Hematopoietic multipotent progenitor cell treated with erythropoietin and hydrocortisone succinate and interleukin-3 and kit ligand, for 4 days (in vitro differentiated cells): Measurements from ENCODE around the gene KRTAP3-2.
A peak's percentile ranks its signal among the peaks of the same experiment; 100 is the strongest.
"Not testable (repeated sequence)": the region's sequence is repeated elsewhere in the genome, so short reads cannot be mapped to it uniquely, and the experiment has no call there.

Experiments used
- DNase-seq: peaks from one replicate; pipeline ENCODE4 v3.0.0-alpha.2; 2015

The KRTAP3-2 gene

GRCh38 chr17:40999563-40999962, at the start of gene KRTAP3-2:
TSS of gene KRTAP3-2 (minus strand) at chr17:40999906. CDS start at chr17:40999853, 53 bp downstream.
- DNase-seq = not testable (repeated sequence)

DNA sequence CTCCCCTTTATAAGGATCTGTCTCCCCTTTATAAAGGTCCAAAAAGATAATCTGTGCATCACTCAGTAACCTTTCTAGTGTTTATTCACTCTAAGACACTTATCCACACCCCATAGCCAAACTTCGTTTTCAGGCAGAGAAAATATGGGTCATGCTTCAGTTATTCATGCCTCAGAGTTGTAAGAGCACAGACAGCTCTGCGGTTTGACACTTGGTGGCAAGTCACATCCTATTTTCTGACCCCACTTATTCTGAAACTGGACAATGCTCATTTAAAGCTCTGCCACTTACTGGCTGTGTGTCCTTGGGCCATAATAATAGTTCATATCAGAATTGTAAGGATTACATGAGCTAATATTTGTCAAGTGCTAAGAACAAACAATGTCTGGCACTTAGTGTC, 49.4 kb upstream of the KRTAP3-2 start:
- no peak for DNase-seq

DNA sequence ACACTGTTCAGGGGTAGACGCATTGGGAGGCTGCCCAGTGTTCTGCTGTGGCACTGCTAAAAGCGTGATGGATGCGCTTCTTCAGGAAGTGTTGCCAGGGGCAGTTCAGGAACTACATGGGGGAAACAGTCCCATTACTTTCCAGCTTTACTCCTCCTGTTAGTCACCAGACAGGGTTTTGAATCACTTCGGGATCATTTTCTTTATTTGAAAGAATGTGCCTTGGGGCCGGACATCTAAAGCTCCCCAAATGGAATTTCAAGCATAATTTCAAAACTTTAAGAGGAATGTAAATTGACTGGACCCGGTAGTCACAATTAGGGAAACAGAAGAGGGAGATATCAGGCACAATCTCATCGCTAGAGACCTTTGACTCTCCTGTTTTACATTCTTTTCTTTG, 48.7 kb upstream of the KRTAP3-2 start:
- DNase-seq = no peak

GRCh38 chr17:41046735-41047465, 47.2 kb upstream of the KRTAP3-2 start, which contains the start of gene KRTAP2-1:
TSS of gene KRTAP2-1 (minus strand) at chr17:41047316. CDS start at chr17:41047267, 49 bp downstream.
- not testable (repeated sequence) for DNase-seq

- DNase-seq = no peak
These were observed 43.2 kb upstream of the KRTAP3-2 start for GRCh38 chr17:41042953-41043352.

DNA sequence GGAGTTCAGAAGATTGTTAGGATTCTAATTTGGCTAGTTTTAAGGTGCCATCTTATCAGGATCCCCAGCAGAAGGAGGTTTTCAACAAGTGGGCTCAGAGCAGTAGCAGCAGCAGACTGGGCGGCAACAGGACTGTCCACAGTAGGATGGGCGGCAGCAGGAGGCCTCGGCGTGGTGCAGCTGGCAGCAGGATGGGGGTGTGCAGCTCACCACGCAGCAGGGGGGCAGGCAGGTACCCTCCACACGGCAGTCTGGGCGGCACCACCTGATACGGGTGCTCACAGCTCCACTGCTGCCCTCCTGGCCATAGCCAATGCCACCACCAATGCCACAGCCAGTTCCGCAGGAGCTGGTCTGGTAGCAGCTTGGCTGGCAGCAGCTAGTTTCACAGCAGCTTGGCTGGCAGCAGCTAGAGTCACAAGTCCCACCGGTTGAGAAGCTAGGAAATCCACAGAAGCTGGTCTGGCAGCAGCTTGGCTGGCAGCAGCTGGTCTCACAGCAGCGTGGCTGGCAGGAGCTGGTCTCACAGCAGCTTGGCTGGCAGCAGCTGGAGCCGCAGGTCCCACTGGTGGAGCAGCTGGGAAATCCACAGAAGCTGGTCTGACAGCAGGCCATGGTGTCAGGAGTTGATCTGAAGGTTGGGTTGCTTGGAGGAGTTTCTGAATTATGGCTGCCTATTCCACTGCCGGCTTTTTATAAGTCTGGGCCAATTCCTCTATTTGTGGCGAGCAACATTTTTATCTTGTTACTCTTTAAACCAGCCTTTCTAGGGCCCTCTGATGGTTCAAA, 41.3 kb upstream of the KRTAP3-2 start, which contains the start of gene KRTAP1-1:
TSS of gene KRTAP1-1 (minus strand) at position 668 of the 789 bp plus-strand sequence. CDS start at position 615, 53 bp downstream.
- DNase-seq = not testable (repeated sequence)

GRCh38 chr17:41037853-41038350, 38.2 kb upstream of the KRTAP3-2 start:
- DNase-seq = no peak

DNA sequence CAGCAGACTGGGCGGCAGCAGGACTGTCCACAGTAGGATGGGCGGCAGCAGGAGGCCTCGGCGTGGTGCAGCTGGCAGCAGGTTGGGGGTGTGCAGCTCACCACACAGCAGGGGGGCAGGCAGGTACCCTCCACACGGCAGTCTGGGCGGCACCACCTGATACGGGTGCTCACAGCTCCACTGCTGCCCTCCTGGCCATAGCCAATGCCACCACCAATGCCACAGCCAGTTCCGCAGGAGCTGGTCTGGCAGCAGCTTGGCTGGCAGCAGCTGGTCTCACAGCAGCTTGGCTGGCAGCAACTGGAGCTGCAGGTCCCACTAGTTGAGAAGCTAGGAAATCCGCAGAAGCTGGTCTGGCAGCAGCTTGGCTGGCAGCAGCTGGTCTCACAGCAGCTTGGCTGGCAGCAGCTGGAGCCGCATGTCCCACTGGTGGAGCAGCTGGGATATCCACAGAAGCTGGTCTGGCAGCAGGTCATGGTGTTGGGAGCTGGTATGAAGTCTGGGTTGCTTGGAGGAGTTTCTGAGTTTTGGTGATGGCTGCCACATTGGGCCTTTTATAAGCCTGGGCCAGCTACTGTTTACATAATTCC, 34.7 kb upstream of the KRTAP3-2 start, which contains the start of gene KRTAP1-3:
TSS of gene KRTAP1-3 (minus strand) at position 529 of the 590 bp plus-strand sequence. CDS start at position 476, 53 bp downstream.
- DNase-seq = not testable (repeated sequence)

GRCh38 chr17:41029633-41030245, 30.0 kb upstream of the KRTAP3-2 start, which contains the start of gene KRTAP1-4:
TSS of gene KRTAP1-4 (minus strand) at chr17:41030195. CDS start at chr17:41030078, 117 bp downstream.
- DNase-seq = no peak

- no peak for DNase-seq
These were observed 27.2 kb upstream of the KRTAP3-2 start, which contains the start of gene KRTAP1-5 for GRCh38 chr17:41026715-41027471. TSS of gene KRTAP1-5 (minus strand) at chr17:41027208. CDS start at chr17:41027155, 53 bp downstream.

DNA sequence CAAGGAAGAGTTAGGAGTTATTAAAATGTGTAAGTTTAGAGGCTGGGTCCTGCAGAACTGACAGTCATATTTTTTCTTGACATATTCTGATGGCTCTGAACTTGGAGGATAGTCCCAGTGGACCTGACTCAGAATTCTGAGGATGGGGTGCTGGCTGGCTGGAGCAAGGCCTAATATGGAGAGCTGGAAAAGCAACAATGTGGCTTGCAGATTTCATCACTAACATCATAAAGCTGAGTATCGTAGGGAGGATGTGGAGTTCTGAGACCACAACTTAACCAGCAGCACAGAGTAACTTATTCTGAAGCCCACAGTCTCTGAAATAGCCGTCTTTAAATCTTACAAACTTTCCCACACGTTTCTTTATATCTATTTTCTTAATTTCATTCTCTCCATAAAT, 25.0 kb upstream of the KRTAP3-2 start:
- DNase-seq = no peak

GRCh38 chr17:41020336-41020735, 20.6 kb upstream of the KRTAP3-2 start:
- DNase-seq = no peak

DNA sequence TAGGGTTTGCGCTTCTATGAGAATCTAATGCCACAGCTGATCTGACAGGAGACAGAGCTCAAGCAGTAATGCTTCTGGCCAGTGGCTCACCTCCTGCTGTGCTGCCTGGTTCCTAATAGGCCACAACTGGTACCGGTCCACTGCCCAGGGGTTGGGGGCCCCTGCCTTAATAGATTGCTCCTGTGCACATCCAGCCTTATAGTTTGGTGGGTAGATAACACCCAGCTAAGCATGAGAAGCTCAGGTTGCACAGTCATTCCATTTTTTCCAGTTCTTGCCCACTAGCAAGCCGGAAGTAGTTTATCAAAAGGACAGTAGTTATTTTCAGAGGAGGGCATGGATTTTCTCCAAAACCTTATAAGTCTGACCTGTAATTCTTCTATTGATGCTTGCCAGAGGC, 19.7 kb upstream of the KRTAP3-2 start:
- no peak for DNase-seq

- peak; percentile 26 for DNase-seq
These were observed 18.8 kb upstream of the KRTAP3-2 start for GRCh38 chr17:41018541-41018940.

DNA sequence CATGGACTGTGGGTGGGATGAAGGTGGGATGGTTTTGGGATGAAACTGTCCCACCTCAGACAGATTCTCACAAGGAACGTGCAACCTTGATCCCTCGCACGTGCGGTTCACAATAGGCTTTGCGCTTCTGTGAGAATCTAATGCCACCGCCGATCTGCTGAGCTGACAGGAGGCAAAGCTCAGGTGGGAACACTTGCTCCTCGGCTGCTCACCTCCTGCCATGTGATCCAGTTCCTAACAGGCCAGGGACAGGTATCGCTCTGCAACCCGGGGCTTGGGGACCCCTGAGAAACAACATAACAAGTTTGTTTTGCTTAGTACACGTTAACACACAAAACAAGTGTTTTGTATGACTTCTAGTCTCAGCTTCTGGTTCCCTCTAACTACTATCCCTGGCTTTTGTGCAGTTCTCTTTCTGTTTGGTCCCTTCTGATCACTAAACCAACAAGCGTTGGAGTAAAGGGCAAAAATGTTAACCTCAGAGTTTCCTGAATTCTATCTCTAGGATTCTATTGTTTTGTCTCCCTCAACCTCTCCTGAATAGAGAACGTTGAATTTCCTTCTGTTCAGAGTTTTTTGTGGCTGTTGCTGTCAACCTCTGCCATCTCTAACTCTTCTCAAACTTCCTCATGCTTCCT, 17.0 kb upstream of the KRTAP3-2 start:
- DNase-seq = no peak

DNA sequence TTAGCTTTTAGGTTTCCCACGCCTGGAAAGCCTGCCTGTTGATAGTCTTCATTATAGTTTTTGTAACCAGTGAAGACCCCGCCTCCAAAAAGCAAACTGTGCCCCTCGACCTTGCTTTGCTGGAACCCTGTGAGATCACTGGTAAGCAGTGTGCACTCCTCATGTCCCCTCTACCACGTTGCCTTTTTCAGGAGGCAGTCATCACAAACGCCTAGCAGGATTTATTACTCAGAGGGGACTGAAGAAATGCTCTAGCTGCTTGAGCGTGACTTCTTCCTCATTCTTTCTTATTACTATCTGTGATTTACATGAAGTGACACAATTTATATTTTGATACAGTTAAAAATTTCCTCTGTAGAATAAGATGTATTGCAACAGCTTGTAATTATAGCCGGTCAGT, 15.7 kb upstream of the KRTAP3-2 start:
- no peak for DNase-seq

- DNase-seq = no peak
These were observed 13.9 kb upstream of the KRTAP3-2 start for GRCh38 chr17:41013606-41014005.

GRCh38 chr17:41013181-41013580, 13.5 kb upstream of the KRTAP3-2 start:
- DNase-seq = no peak

DNA sequence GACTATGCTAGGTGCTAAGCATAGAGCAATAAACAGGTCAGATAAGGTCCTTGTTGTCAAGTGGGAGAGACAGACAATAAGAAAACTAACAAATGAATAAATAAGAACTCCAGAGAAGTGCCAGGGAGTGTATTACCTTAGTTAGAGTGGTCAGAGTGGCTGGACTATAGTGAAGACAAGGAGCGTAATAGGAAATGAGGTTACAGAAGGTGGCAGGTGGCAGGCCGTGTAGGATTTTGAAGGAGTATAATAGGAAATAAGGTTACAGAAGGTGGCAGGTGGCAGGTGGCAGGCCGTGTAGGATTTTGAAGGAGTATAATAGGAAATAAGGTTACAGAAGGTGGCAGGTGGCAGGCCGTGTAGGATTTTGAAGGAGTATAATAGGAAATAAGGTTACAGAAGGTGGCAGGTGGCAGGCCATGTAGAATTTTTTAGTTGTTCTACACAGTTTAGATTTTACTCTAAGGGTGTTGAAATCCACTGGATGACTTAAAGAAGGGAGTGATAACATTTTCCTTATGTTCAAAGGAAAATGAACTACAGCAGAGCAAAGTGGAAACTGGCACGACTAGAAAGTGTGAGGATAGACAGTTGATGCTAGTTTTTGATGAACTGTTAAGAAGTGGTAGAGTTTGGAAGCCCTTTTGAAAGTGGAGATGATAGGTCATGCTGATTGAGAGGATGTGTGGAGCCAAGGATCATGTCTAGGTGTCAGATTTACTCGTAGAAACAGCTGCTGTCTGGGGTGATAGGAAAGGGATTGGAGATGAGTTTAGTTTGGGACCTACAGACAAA, 12.8 kb upstream of the KRTAP3-2 start:
- no peak for DNase-seq

GRCh38 chr17:41010441-41010840, 10.7 kb upstream of the KRTAP3-2 start:
- no peak for DNase-seq
